ENCODE measurements around the gene ST7.

DNA sequence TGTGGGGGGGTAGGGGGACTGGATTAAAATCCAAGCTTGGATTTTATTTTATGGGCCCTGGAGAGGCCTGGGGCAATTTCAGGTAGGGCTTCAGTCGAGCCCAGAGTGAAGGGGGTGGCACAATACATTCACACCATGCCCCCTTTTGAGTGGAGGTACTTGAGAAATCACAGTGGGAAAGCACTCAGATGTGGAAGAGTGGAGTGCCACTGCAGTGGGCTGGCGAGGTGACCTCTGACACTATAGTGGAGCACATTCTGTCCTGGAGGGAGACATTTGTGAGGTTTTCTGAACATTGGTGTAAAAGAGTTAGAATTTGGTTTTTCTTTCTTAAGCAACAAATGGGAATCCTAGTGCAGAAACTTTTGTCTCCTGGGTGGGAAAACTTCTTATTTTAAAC, 226.4 kb downstream of the ST7 start:
- TF ChIP-seq, protein P1, sequence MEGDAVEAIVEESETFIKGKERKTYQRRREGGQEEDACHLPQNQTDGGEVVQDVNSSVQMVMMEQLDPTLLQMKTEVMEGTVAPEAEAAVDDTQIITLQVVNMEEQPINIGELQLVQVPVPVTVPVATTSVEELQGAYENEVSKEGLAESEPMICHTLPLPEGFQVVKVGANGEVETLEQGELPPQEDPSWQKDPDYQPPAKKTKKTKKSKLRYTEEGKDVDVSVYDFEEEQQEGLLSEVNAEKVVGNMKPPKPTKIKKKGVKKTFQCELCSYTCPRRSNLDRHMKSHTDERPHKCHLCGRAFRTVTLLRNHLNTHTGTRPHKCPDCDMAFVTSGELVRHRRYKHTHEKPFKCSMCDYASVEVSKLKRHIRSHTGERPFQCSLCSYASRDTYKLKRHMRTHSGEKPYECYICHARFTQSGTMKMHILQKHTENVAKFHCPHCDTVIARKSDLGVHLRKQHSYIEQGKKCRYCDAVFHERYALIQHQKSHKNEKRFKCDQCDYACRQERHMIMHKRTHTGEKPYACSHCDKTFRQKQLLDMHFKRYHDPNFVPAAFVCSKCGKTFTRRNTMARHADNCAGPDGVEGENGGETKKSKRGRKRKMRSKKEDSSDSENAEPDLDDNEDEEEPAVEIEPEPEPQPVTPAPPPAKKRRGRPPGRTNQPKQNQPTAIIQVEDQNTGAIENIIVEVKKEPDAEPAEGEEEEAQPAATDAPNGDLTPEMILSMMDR (conservative IDR thresholded peaks at IDR 0.05; ENCODE audit: low read length) = no peak
- no peak for TF ChIP-seq EZH2phosphoT487 (IDR thresholded peaks at IDR 0.05; ENCODE audit: borderline replicate concordance)
